Psoas muscle (tissue), 8 donors: ENCODE measurements around the gene XKRX. TPM values are rescaled to one million over a fixed set of nuclear protein-coding genes. Genes with fewer than 3 reads are reported as not detected.

Source experiments
- ATAC-seq, 4 donors: fragments of 200-7000 bp; cut with Tn5 transposase; one replicate each; pipeline ENCODE4 v1.9.1; 2020; ENCODE audit warnings: moderate library complexity in 3 of 4, mild to moderate bottlenecking in 2 of 4
- DNase-seq, 2 donors: peaks; one replicate each; pipeline ENCODE4 v3.0.0-alpha.2; 2020
- H3K27ac ChIP-seq: fragments of 200-600 bp; one replicate; pipeline ENCODE4 v1.8.0; 2022
- H3K27me3 ChIP-seq, 3 donors: fragments of 200-600 bp in 1 of 3; one replicate each; pipeline versions ENCODE4 v1.6.1 to v1.8.0; 2013 to 2022; ENCODE audit warnings: low read length in 2 of 3, mild to moderate bottlenecking in 2 of 3, moderate library complexity in 1 of 3; ENCODE audit not compliant: insufficient read depth in 3 of 3
- H3K36me3 ChIP-seq, 2 donors: fragments of 200-600 bp in 1 of 2; one replicate each; pipeline versions ENCODE4 v1.6.1 to v1.8.0; 2013 to 2022; ENCODE audit warnings: low read depth in 1 of 2, mild to moderate bottlenecking in 1 of 2, moderate library complexity in 1 of 2; ENCODE audit not compliant: insufficient read depth in 1 of 2
- H3K4me1 ChIP-seq: fragments of 200-600 bp; one replicate; pipeline ENCODE4 v1.8.0; 2022
- H3K4me3 ChIP-seq: fragments of 200-600 bp; one replicate; pipeline ENCODE4 v1.8.0; 2022; ENCODE audit warnings: mild to moderate bottlenecking
- H3K9me3 ChIP-seq: fragments of 200-600 bp; one replicate; pipeline ENCODE4 v1.8.0; 2022
- CTCF ChIP-seq: fragments of 200-600 bp; IDR thresholded peaks from one replicate; pipeline ENCODE4 v1.8.0; 2022; ENCODE audit warnings: antibody characterized with exemption
- WGBS, 3 donors: extraction: QIAGEN DNeasy Blood & Tissue Kit; methylation state at CpG; one replicate each; pipeline versions ENCODE4 v1.1.6 to v1.1.7; 2013; 5-methylcytosine and 5-hydroxymethylcytosine counted together
- intact Hi-C, 2 donors: fragments of 100-400 bp; cut with DNase I; formaldehyde crosslinking; loops; one replicate each; pipeline versions ENCODE4 v1.11.0 to v1.14.2; 2022
- polyA plus RNA-seq, 3 donors: library from polyadenylated mRNA; stranded (reverse); fragments of 200-250 nt; gene quantifications; one replicate each; pipeline ENCODE4 v1.2.3, GENCODE V29; 2013
- total RNA-seq, 4 donors: library from RNA; stranded (reverse); fragmentation: NEBNext Ultra II Directional in 2 of 4; extraction: Animal tissue kit (Norgen Biotek cat#: 25700) in 2 of 4; gene quantifications; one replicate each; pipeline versions ENCODE4 v1.2.1 to v1.2.4, GENCODE V29; 2021 to 2023
- donor health status: healthy with polysubstance abuse.
- donor health status: DM: no; HTN: no; CAD: no; lungs with moderate emphysema.
- donor health status: Bipolar disorder and iron deficiency.
- donor health status: healthy.
- donor health status: DM: yes; HTN: yes; CAD: no.
- donor health status: DM: no; HTN: no; CAD: no.
- donor health status: DM: no; HTN: no; CAD: no.
- donor health status: DM: yes; HTN: yes; CAD: no.

The XKRX gene
- total and polyA plus RNA-seq, 7 donors: 0.05 to 0.28 (median 0.09) TPM; not detected in 2

DNA sequence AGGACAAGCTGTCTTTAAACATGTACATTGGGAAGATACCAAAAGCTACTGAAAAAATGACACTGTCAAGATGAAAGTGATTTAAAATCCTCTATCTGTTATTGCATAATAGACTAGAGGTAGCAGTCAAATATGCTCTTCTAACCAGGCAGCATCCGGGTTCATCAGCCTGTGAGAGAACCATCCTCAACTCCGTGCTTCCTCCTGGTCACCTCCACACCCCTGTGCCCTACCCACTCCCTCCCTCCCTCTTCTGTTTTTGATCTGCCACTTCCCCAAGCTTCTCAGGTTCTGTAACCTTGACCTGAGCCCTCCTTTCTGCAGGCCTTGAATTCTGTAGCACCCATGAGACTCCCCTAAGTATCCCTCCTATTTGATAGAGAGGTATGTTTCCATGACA lies 60.4 kb downstream of the XKRX start:
- WGBS, 3 donors: 61 to 87% (median 69%) methylated on average over 2 of the region's 2 CpGs
- no peak for TF ChIP-seq CTCF
- ATAC-seq: no peak

GRCh38 chrX:100864657-100865391 lies 63.9 kb downstream of the XKRX start:
- ATAC-seq: no peak

More for the DNA sequence above, 60.4 kb downstream of the XKRX start:
- H3K27ac ChIP-seq: no peak overlapping the region
- no peaks in the 10 kb centered on the region for H3K4me1 ChIP-seq
- H3K9me3 ChIP-seq: no peaks in the 10 kb centered on the region
- no peak overlapping the region for H3K4me3 ChIP-seq
- DNase-seq: no peak
- H3K27me3 ChIP-seq: peaks cover 0 to 8% (median 0%) of the 10 kb centered on the region in 3 donors
- no peaks in the 10 kb centered on the region for H3K36me3 ChIP-seq
- intact Hi-C loops: no loop called here

More at GRCh38 chrX:100864657-100865391, 63.9 kb downstream of the XKRX start:
- Histone ChIP-seq H3K4me1 (no peaks in the 10 kb centered on the region), H3K27me3 (peaks cover 0 to 15% (median 0%) of the 10 kb centered on the region in 3 donors), H3K4me3 (no peak overlapping the region), H3K36me3 (no peaks in the 10 kb centered on the region), H3K9me3 (no peaks in the 10 kb centered on the region), H3K27ac (no peak overlapping the region)
- 48 to 73% (median 49%) methylated on average over 2 of the region's 2 CpGs for WGBS, 3 donors
- intact Hi-C loops: no loop called here
- no peak for TF ChIP-seq CTCF
- DNase-seq: no peak

Other genes with a start within 250 kb of the XKRX start
- gene SYTL4, start 196.8 kb downstream of the XKRX start, total RNA-seq: 1 to 10 TPM; 1.6 to 2.2 (median 2.0) TPM
- 1 to 10 TPM; 1.3 to 1.6 (median 1.4) TPM for gene SYTL4, start 196.8 kb downstream of the XKRX start, polyA plus RNA-seq
- gene CSTF2, start 108.5 kb downstream of the XKRX start, total RNA-seq: 1 to 10 TPM; 3.3 to 6.8 (median 4.8) TPM
- 10 to 100 TPM in 2 of 3 donors, 1 to 10 TPM in 1; 4.5 to 14.0 (median 10.6) TPM for gene CSTF2, start 108.5 kb downstream of the XKRX start, polyA plus RNA-seq
- not detected for gene NOX1, start 54.6 kb downstream of the XKRX start, total RNA-seq
- not detected for gene NOX1, start 54.6 kb downstream of the XKRX start, polyA plus RNA-seq
- gene ARL13A, start 40.8 kb upstream of the XKRX start, total RNA-seq: not detected
- not detected for gene ARL13A, start 40.8 kb upstream of the XKRX start, polyA plus RNA-seq
- gene TRMT2B, start 123.2 kb upstream of the XKRX start, total RNA-seq: 10 to 100 TPM; 10.5 to 19.5 (median 13.3) TPM
- 10 to 100 TPM in 1 of 3 donors, 1 to 10 TPM in 2; 7.2 to 27.0 (median 9.1) TPM for gene TRMT2B, start 123.2 kb upstream of the XKRX start, polyA plus RNA-seq
- under 1 TPM in 3 of 4 donors, not detected in 1; 0.16 to 0.28 (median 0.17) TPM for gene TMEM35A, start 150.0 kb upstream of the XKRX start, total RNA-seq
- gene TMEM35A, start 150.0 kb upstream of the XKRX start, polyA plus RNA-seq: under 1 TPM; 0.08 to 0.25 (median 0.12) TPM
- under 1 TPM; 0.10 to 0.34 (median 0.25) TPM for gene CENPI, start 169.3 kb upstream of the XKRX start, total RNA-seq
- under 1 TPM in 2 of 3 donors, not detected in 1; 0.35 to 0.39 TPM for gene CENPI, start 169.3 kb upstream of the XKRX start, polyA plus RNA-seq